Thyroid gland (tissue), 4 donors: ENCODE data around the gene ALDH3A2. TPM values are rescaled to one million over a fixed set of nuclear protein-coding genes. Genes with fewer than 3 reads are reported as not detected.

Experiments
- DNase-seq, 2 donors: peaks; one replicate each; pipeline ENCODE4 v3.0.0-alpha.2; 2019
- H3K27ac ChIP-seq, 3 donors: fragments of 200-600 bp; sonication (generic); 1 replicate in 2 of 3; 2 replicates in 1 of 3; pipeline ENCODE4 v1.5.1; 2016 to 2019; ENCODE audit warnings: mild to moderate bottlenecking in 1 of 3, moderate library complexity in 1 of 3
- H3K27me3 ChIP-seq: fragments of 200-600 bp; sonication (generic); one replicate; pipeline ENCODE4 v1.5.1; 2019
- H3K36me3 ChIP-seq, 2 donors: fragments of 200-600 bp; sonication (generic); one replicate each; pipeline ENCODE4 v1.5.1; 2016 to 2019
- H3K4me1 ChIP-seq, 2 donors: fragments of 200-600 bp; sonication (generic); one replicate each; pipeline ENCODE4 v1.5.1; 2017 to 2019
- H3K4me3 ChIP-seq, 3 donors: fragments of 200-600 bp; sonication (generic); replicated peaks in 1 of 3; 1 replicate in 2 of 3; 2 replicates in 1 of 3; pipeline ENCODE4 v1.5.1; 2016; ENCODE audit warnings: mild to moderate bottlenecking in 1 of 3
- H3K9me3 ChIP-seq: fragments of 200-600 bp; sonication (generic); one replicate; pipeline ENCODE4 v1.5.1; 2017
- POLR2A ChIP-seq, 2 donors: fragments of 450-650 bp; IDR thresholded peaks; one replicate each; pipeline ENCODE4 v1.6.1; 2017; ENCODE audit warnings: antibody characterized with exemption in 2 of 2, mild to moderate bottlenecking in 2 of 2, moderate library complexity in 1 of 2
- WGBS, 2 donors: methylation state at CpG; one replicate each; pipeline ENCODE4 v1.1.5; 2017; 5-methylcytosine and 5-hydroxymethylcytosine counted together
- intact Hi-C: fragments of 100-400 bp; cut with DNase I; formaldehyde crosslinking; loops from one replicate; pipeline ENCODE4 v1.15.1; 2023
- total RNA-seq, 4 donors: library from RNA; depleted of rRNA; stranded (reverse); fragments of >200 nt; gene quantifications; one replicate each; pipeline ENCODE4 v1.2.3, GENCODE V29; 2016
- TF ChIP-seq, protein P1 (sequence below), 6 experiments: fragments of 200-600 bp in 3 of 6; fragments of 450-650 bp in 3 of 6; sonication (generic) in 3 of 6; IDR thresholded peaks; one replicate each; pipeline ENCODE4 v1.5.1; 2016 to 2019; ENCODE audit warnings: antibody characterized with exemption in 6 of 6, mild to moderate bottlenecking in 2 of 6, inconsistent platforms in 1 of 6, moderate library complexity in 1 of 6

The ALDH3A2 gene
- total RNA-seq, 4 donors from 2014 or later: 198 to 566 (median 366) TPM

DNA sequence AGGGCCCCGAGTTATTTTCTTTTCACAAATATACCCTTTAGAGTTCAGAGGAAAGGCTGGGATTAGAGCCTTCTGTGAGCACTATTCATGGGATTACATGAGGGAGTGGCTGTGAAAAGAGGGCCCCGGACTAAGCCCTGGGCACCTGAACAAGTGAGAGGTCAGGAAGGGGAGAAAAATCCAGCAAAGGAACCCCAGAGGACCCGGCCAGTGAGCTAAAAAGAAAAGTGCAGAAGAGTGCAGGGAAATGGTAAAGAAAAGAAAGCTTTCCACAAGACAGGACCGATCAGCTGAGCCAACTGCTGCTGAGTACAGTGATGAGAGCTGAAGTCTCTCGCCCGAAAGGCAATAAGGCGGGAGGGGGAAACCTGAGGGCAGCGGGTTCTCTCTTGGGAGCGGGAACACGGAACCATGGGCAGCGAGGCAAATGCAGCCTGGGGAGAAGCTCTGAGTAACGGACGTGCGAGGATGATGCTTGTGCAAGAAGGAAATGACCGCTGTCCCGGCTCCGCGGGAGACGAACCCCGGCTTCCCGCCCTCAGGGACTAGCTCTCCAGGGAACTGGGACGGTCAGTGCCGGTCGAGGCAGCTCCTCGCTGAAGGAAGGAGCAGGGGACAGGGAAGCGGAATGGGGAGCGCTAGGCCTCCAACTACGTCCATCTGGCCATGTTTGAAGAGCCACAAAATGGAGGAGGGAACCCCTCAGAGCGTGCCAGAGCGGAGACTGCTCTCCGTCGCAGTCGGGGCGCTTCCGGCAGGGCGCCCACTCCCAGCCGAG, 665 bp upstream of the ALDH3A2 start:
- WGBS, 2 donors: 2 to 3% methylated on average over 16 to 21 of the region's 37 CpGs
- intact Hi-C loops: loop anchor here (10.0 kb wide), 1 partner anchor 133 kb away; no protein-coding TSS in a partner anchor
- TF ChIP-seq POLR2A (IDR thresholded peaks at IDR 0.05): no peak
- TF ChIP-seq, protein P1, sequence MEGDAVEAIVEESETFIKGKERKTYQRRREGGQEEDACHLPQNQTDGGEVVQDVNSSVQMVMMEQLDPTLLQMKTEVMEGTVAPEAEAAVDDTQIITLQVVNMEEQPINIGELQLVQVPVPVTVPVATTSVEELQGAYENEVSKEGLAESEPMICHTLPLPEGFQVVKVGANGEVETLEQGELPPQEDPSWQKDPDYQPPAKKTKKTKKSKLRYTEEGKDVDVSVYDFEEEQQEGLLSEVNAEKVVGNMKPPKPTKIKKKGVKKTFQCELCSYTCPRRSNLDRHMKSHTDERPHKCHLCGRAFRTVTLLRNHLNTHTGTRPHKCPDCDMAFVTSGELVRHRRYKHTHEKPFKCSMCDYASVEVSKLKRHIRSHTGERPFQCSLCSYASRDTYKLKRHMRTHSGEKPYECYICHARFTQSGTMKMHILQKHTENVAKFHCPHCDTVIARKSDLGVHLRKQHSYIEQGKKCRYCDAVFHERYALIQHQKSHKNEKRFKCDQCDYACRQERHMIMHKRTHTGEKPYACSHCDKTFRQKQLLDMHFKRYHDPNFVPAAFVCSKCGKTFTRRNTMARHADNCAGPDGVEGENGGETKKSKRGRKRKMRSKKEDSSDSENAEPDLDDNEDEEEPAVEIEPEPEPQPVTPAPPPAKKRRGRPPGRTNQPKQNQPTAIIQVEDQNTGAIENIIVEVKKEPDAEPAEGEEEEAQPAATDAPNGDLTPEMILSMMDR (IDR thresholded peaks at IDR 0.05): no peak
- no peaks in the 10 kb centered on the region for H3K27me3 ChIP-seq
- DNase-seq: peak; percentile 67 to 68
- H3K9me3 ChIP-seq: no peaks in the 10 kb centered on the region
- peak overlapping the region; percentile 7 to 71 (median 29) for H3K4me3 ChIP-seq
- H3K27ac ChIP-seq: peak overlapping the region; percentile 96 to 98 (median 97)
- H3K4me1 ChIP-seq: peaks cover 45 to 56% of the 10 kb centered on the region in 2 donors
- no peaks in the 10 kb centered on the region for H3K36me3 ChIP-seq

DNA sequence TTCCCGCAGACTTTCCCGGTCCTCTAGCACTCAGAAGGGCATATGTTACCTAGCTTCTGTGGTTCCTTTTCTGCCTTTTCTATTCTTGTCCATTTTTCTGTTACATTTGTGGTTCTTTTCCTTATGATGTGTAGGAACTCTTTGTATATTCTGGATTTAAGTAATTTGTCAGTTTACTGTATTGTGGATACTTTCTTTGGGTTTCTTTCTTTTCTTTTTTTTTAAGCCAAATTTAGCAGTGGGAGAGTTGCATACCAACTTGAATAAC, 657 bp downstream of the ALDH3A2 start:
- peaks cover 49 to 57% of the 10 kb centered on the region in 2 donors for H3K4me1 ChIP-seq
- 0 to 2% methylated on average over 2 of the region's 2 CpGs for WGBS, 2 donors
- intact Hi-C loops: loop anchor here (10.0 kb wide), 1 partner anchor 134 kb away; no protein-coding TSS in a partner anchor

DNA sequence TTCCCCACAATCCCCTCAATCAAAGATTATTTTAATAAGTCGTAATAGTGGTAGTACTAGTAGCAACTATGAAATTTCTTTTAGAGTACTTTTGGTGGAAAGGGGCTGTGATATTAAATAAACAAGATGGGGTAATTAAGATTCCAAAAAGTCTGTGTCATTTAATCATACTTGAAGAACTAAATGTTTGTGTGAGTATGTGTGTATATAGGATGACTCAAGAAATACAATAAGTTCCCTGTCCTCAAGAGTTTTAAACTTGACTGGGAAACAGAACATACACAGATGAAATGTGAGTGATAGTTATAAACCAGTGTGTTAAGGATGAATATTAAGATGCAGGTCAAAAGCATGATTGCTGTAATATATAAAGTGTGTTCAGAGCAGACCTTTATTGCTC, 2.3 kb downstream of the ALDH3A2 start:
- 71 to 77% methylated on average over 1 of the region's 1 CpG for WGBS, 2 donors
- H3K36me3 ChIP-seq: peaks cover 12 to 15% of the 10 kb centered on the region in 2 donors
- TF ChIP-seq POLR2A (IDR thresholded peaks at IDR 0.05): no peak
- TF ChIP-seq, protein P1 (IDR thresholded peaks at IDR 0.05): no peak
- H3K4me3 ChIP-seq: no peak overlapping the region
- intact Hi-C loops: no loop called here
- peaks cover 50 to 54% of the 10 kb centered on the region in 2 donors for H3K4me1 ChIP-seq
- H3K9me3 ChIP-seq: no peaks in the 10 kb centered on the region
- no peak for DNase-seq
- peak overlapping the region; percentile 28 to 98 (median 96) for H3K27ac ChIP-seq
- no peaks in the 10 kb centered on the region for H3K27me3 ChIP-seq

More for the DNA sequence above, 657 bp downstream of the ALDH3A2 start:
- H3K36me3 ChIP-seq: peaks cover 8 to 11% of the 10 kb centered on the region in 2 donors
- peak overlapping the region; percentile 87 to 98 (median 96) for H3K27ac ChIP-seq
- DNase-seq: no peak
- H3K9me3 ChIP-seq: no peaks in the 10 kb centered on the region
- H3K27me3 ChIP-seq: no peaks in the 10 kb centered on the region
- no peak for TF ChIP-seq POLR2A (IDR thresholded peaks at IDR 0.05)
- TF ChIP-seq, protein P1 (IDR thresholded peaks at IDR 0.05): no peak
- peak overlapping the region; percentile 56 to 71 (median 71) for H3K4me3 ChIP-seq

DNA sequence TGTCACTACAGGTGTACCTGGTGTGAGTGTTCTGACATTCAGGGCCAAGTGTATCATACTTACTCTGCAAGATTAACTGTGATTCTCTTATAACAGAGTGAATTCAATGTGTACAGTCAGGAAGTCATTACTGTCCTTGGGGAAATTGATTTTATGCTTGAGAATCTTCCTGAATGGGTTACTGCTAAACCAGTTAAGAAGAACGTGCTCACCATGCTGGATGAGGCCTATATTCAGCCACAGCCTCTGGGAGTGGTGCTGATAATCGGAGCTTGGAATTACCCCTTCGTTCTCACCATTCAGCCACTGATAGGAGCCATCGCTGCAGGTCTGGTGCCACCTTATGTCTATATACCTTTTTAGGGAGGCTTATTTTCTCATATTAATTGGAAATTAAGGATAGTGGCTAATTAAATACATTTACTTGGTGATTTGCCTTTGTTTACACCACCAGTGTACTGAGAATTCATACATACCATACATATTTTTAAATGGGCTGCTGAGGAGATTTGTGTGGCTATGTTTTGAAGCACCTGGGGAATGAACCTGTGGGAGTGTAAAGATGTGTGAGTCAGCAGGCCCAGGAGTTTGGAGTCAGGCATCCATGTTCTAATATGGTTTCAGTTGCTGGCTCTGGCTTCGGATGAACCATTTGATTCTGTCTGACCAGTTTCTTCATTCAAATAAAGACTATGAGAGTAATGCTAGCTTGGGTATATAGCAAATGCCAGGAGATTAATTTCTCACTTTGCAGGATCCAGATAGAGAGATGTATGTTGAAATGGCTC, 3.1 kb downstream of the ALDH3A2 start:
- H3K36me3 ChIP-seq: peaks cover 12 to 15% of the 10 kb centered on the region in 2 donors
- peak overlapping the region; percentile 36 to 98 (median 67) for H3K27ac ChIP-seq
- intact Hi-C loops: no loop called here
- DNase-seq: no peak
- peaks cover 50 to 54% of the 10 kb centered on the region in 2 donors for H3K4me1 ChIP-seq
- 74 to 78% methylated on average over 5 of the region's 5 CpGs for whole genome bisulfite sequencing, 2 donors
- H3K27me3 ChIP-seq: no peaks in the 10 kb centered on the region
- no peak overlapping the region for H3K4me3 ChIP-seq
- TF ChIP-seq POLR2A (IDR thresholded peaks at IDR 0.05): no peak
- TF ChIP-seq, protein P1 (IDR thresholded peaks at IDR 0.05): no peak
- H3K9me3 ChIP-seq: no peaks in the 10 kb centered on the region
